Measurements from ENCODE around the gene PCDHGA4. TPM values are rescaled to one million over a fixed set of nuclear protein-coding genes. Genes with fewer than 3 reads are reported as not detected.
"Not testable (repeated sequence)": the region's sequence is repeated elsewhere in the genome, so short reads cannot be mapped to it uniquely, and the experiment has no call there.

Gene PCDHGA4
- total RNA-seq, 1 donor: 0.21 TPM

- Histone ChIP-seq H3K27me3 (ENCODE audit: insufficient read depth, low read length) (peaks cover 91% of the 10 kb centered on the region), H3K4me1 (ENCODE audit: insufficient read depth, low read length) (no peaks in the 10 kb centered on the region), H3K4me3 (ENCODE audit: low read length) (no peak overlapping the region), H3K9me3 (ENCODE audit: low read depth, low read length) (peaks cover 9% of the 10 kb centered on the region)
These were observed 33.8 kb downstream of the PCDHGA4 start for GRCh38 chr5:141388661-141389060.

DNA sequence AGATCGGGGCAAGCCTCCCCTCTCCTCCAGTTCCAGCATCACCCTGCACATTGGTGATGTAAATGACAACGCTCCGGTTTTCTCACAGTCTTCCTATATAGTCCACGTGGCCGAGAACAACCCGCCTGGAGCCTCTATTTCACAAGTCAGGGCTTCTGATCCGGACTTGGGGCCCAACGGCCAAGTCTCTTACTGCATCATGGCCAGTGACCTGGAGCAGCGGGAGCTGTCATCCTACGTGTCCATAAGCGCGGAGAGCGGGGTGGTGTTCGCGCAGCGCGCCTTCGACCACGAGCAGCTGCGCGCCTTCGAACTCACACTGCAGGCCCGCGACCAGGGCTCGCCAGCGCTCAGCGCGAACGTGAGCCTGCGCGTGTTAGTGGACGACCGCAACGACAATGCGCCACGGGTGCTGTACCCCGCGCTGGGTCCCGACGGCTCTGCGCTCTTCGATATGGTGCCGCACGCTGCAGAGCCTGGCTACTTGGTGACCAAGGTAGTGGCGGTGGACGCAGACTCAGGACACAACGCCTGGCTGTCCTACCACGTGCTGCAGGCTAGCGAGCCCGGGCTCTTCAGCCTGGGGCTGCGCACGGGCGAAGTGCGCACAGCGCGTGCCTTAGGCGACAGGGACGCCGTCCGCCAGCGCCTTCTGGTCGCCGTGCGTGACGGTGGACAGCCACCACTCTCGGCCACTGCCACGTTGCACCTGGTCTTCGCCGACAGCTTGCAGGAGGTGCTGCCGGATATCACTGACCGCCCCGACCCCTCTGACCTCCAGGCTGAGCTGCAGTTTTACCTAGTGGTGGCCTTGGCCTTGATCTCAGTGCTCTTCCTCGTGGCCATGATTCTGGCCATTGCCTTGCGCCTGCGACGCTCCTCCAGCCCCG, 34.6 kb downstream of the PCDHGA4 start:
- peaks cover 91% of the 10 kb centered on the region for H3K27me3 ChIP-seq (ENCODE audit: insufficient read depth, low read length)
- no peaks in the 10 kb centered on the region for H3K4me1 ChIP-seq (ENCODE audit: insufficient read depth, low read length)
- H3K4me3 ChIP-seq (ENCODE audit: low read length): no peak overlapping the region
- peaks cover 12% of the 10 kb centered on the region for H3K9me3 ChIP-seq (ENCODE audit: low read depth, low read length)

GRCh38 chr5:141392429-141393198, 37.8 kb downstream of the PCDHGA4 start, which contains the start of gene PCDHGA8:
TSS of gene PCDHGA8 (plus strand) at chr5:141392633. CDS start at chr5:141392814, 181 bp downstream.
- no peaks in the 10 kb centered on the region for H3K4me1 ChIP-seq (ENCODE audit: insufficient read depth, low read length)
- no peak within 1 kb of the TSS for H3K4me3 ChIP-seq (ENCODE audit: low read length)
- peaks cover 89% of the 10 kb centered on the region for H3K27me3 ChIP-seq (ENCODE audit: insufficient read depth, low read length)
- H3K9me3 ChIP-seq (ENCODE audit: low read depth, low read length): peaks cover 17% of the 10 kb centered on the region

GRCh38 chr5:141393267-141393666, 38.4 kb downstream of the PCDHGA4 start:
- Histone ChIP-seq H3K9me3 (ENCODE audit: low read depth, low read length) (peaks cover 17% of the 10 kb centered on the region), H3K4me1 (ENCODE audit: insufficient read depth, low read length) (no peaks in the 10 kb centered on the region), H3K4me3 (ENCODE audit: low read length) (no peak overlapping the region), H3K27me3 (ENCODE audit: insufficient read depth, low read length) (peaks cover 90% of the 10 kb centered on the region)

- peaks cover 17% of the 10 kb centered on the region for H3K9me3 ChIP-seq (ENCODE audit: low read depth, low read length)
- not testable (repeated sequence) for H3K4me3 ChIP-seq (ENCODE audit: low read length); H3K4me1 ChIP-seq (ENCODE audit: insufficient read depth, low read length)
- peaks cover 92% of the 10 kb centered on the region for H3K27me3 ChIP-seq (ENCODE audit: insufficient read depth, low read length)
These were observed 39.8 kb downstream of the PCDHGA4 start for GRCh38 chr5:141394401-141395187.

DNA sequence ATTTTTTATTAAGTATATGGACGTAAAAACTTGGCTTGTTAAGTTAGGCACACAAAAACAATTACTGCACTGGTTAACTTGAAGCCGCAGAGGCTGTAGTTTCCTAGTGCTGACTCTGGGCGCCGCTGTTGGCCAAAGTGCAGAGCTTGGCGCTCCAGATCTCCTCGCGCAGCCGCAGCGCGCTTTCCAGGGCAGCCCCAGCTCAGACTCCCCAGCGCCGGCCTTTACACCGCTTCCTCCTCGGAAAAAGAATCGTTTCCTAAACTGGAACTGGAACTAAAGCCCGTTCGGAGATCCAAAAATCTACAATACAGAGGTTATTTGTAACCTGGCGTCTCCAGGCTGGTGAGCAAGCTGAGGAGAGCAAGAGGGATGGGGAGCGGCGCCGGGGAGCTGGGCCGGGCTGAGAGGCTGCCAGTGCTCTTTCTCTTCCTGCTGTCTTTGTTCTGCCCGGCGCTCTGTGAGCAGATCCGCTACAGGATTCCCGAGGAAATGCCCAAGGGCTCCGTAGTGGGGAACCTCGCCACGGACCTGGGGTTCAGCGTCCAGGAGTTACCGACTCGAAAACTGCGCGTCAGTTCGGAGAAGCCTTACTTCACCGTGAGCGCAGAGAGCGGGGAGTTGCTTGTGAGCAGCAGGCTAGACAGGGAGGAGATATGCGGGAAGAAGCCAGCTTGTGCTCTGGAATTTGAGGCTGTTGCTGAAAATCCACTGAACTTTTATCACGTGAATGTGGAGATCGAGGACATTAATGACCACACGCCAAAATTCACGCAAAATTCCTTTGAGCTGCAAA, 43.1 kb downstream of the PCDHGA4 start, which contains the start of gene PCDHGB5:
Gene PCDHGB5 (plus strand): TSS at position 192 of the 796 bp plus-strand sequence. CDS start 181 bp downstream, at position 373.
- not testable (repeated sequence) for H3K4me3 ChIP-seq (ENCODE audit: low read length)
- peaks cover 15% of the 10 kb centered on the region for H3K9me3 ChIP-seq (ENCODE audit: low read depth, low read length)

GRCh38 chr5:141398608-141399007, 43.8 kb downstream of the PCDHGA4 start:
- peaks cover 8% of the 10 kb centered on the region for H3K9me3 ChIP-seq (ENCODE audit: low read depth, low read length)
- H3K4me3 ChIP-seq (ENCODE audit: low read length): no peak overlapping the region
- peaks cover 90% of the 10 kb centered on the region for H3K27me3 ChIP-seq (ENCODE audit: insufficient read depth, low read length)
- no peaks in the 10 kb centered on the region for H3K4me1 ChIP-seq (ENCODE audit: insufficient read depth, low read length)

More for the DNA sequence above, 43.1 kb downstream of the PCDHGA4 start, which contains the start of gene PCDHGB5:
- not testable (repeated sequence) for H3K4me1 ChIP-seq (ENCODE audit: insufficient read depth, low read length)
- H3K27me3 ChIP-seq (ENCODE audit: insufficient read depth, low read length): peaks cover 90% of the 10 kb centered on the region

DNA sequence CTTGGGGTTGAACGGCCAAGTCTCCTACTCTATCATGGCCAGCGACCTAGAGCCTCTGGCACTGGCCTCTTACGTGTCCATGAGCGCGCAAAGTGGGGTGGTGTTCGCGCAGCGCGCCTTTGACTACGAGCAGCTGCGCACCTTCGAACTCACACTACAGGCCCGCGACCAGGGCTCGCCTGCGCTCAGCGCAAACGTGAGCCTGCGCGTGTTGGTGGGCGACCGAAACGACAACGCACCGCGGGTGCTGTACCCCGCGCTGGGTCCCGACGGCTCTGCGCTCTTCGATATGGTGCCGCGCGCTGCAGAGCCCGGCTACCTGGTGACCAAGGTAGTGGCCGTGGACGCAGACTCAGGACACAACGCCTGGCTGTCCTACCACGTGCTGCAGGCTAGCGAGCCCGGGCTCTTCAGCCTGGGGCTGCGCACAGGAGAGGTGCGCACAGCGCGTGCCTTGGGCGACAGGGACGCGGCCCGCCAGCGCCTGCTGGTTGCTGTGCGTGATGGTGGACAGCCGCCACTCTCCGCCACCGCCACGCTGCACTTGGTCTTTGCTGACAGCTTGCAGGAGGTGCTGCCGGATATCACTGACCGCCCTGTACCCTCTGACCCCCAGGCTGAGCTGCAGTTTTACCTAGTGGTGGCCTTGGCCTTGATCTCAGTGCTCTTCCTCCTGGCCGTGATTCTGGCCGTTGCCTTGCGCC, 44.9 kb downstream of the PCDHGA4 start:
- Histone ChIP-seq H3K4me1 (ENCODE audit: insufficient read depth, low read length) (no peaks in the 10 kb centered on the region), H3K27me3 (ENCODE audit: insufficient read depth, low read length) (peaks cover 92% of the 10 kb centered on the region), H3K9me3 (ENCODE audit: low read depth, low read length) (peaks cover 4% of the 10 kb centered on the region), H3K4me3 (ENCODE audit: low read length) (no peak overlapping the region)

DNA sequence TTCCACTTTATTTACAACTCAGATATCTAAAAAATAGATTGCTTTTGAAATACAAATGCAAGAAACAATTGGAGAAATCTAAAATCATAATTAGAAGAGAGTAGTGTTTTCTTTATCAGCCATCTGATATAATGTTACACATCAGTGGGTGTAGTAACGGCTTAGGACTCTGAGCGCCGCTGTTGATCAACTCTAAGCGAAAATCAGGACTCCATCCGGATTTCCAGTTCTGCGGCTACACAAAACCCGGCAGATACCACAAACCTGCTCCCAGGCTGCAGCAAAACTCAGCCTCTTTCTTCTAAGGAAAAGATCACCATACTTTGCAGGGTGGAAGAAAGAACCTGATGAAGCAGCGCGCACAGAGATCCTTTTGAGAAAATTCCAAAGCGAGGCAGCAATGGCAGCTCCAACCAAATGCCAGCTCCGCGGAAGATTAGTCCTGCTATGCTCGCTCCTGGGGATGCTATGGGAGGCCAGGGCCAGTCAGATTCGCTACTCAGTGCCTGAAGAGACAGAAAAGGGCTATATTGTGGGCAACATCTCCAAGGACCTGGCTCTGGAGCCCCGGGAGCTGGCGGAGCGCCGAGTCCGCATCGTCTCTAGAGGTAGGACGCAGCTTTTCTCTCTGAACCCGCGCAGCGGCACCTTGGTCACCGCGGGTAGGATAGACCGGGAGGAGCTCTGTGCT, 47.9 kb downstream of the PCDHGA4 start, which contains the start of gene PCDHGA9:
Gene PCDHGA9 (plus strand): TSS at position 226 of the 691 bp plus-strand sequence. CDS start 175 bp downstream, at position 401.
- Histone ChIP-seq H3K9me3 (ENCODE audit: low read depth, low read length) (no peaks in the 10 kb centered on the region), H3K4me3 (ENCODE audit: low read length) (no peak within 1 kb of the TSS)

DNA sequence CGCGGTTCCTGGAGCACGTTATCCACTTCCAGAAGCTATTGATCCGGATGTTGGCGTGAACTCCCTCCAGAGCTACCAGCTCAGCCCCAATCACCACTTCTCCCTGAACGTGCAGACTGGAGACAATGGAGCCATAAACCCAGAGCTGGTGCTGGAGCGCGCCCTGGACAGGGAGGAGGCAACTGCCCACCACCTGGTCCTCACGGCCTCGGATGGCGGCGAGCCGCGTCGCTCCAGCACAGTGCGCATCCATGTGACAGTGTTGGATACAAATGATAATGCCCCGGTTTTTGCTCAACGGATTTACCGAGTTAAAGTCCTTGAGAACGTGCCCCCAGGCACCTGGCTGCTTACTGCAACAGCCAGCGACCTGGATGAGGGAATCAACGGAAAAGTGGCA, 48.6 kb downstream of the PCDHGA4 start:
- H3K27me3 ChIP-seq (ENCODE audit: insufficient read depth, low read length): peaks cover 97% of the 10 kb centered on the region
- H3K4me3 ChIP-seq (ENCODE audit: low read length): no peak overlapping the region
- H3K9me3 ChIP-seq (ENCODE audit: low read depth, low read length): no peaks in the 10 kb centered on the region
- H3K4me1 ChIP-seq (ENCODE audit: insufficient read depth, low read length): no peaks in the 10 kb centered on the region

More for the DNA sequence above, 47.9 kb downstream of the PCDHGA4 start, which contains the start of gene PCDHGA9:
- peaks cover 93% of the 10 kb centered on the region for H3K27me3 ChIP-seq (ENCODE audit: insufficient read depth, low read length)
- H3K4me1 ChIP-seq (ENCODE audit: insufficient read depth, low read length): no peaks in the 10 kb centered on the region

Data from mononuclear cell (primary cell).